ENCODE data around the gene TRIM62.

DNA sequence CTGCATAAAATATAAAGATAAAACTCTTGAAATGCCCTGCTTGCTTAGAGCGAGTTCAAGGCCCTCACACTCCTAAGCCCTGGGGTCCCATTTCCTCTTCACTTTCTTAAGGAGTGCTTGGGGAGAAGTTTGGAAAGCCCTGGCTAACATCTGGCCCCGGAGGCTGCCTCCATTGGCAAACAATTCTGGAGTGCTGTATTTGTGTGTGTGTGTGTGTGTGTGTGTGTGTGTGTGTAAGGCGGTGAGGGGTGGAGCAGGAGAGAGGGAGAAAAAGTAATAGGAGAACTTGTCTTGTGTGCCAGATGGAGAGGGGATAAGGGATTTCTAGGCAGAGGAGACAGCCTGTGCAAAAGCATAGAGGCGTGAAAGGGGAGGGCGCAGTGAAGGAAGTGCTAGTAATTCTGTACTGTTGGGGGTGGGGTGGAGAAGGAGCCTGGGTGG, 578 bp upstream of the TRIM62 start:
- TF ChIP-seq EP300 (IDR thresholded peaks at IDR 0.05; ENCODE audit: low read depth) = no peak
- TF ChIP-seq, protein P1, sequence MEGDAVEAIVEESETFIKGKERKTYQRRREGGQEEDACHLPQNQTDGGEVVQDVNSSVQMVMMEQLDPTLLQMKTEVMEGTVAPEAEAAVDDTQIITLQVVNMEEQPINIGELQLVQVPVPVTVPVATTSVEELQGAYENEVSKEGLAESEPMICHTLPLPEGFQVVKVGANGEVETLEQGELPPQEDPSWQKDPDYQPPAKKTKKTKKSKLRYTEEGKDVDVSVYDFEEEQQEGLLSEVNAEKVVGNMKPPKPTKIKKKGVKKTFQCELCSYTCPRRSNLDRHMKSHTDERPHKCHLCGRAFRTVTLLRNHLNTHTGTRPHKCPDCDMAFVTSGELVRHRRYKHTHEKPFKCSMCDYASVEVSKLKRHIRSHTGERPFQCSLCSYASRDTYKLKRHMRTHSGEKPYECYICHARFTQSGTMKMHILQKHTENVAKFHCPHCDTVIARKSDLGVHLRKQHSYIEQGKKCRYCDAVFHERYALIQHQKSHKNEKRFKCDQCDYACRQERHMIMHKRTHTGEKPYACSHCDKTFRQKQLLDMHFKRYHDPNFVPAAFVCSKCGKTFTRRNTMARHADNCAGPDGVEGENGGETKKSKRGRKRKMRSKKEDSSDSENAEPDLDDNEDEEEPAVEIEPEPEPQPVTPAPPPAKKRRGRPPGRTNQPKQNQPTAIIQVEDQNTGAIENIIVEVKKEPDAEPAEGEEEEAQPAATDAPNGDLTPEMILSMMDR (IDR thresholded peaks at IDR 0.05) = no peak
